HT-29 (cell line): Measurements from ENCODE around the gene PRRG3. TPM values are rescaled to one million over a fixed set of nuclear protein-coding genes. Genes with fewer than 3 reads are reported as not detected.

Source experiments
- DNase-seq: peaks from one replicate; pipeline ENCODE4 v3.0.0-alpha.2; 2015; ENCODE audit warnings: low spot score
- total RNA-seq: library from RNA; depleted of rRNA; stranded (reverse); fragments of >200 nt; shearing (Covaris generic); gene quantifications from 2 replicates; pipeline ENCODE4 v1.2.3, GENCODE V29; 2014; rRNA removed

The PRRG3 gene
- total RNA-seq, 1 experiment from 2014 or later = not detected

- no peak for DNase-seq
Measured at GRCh38 chrX:151742311-151742710, 47.1 kb downstream of the PRRG3 start.

- DNase-seq = no peak
Measured at GRCh38 chrX:151743651-151744470, 48.6 kb downstream of the PRRG3 start.

DNA sequence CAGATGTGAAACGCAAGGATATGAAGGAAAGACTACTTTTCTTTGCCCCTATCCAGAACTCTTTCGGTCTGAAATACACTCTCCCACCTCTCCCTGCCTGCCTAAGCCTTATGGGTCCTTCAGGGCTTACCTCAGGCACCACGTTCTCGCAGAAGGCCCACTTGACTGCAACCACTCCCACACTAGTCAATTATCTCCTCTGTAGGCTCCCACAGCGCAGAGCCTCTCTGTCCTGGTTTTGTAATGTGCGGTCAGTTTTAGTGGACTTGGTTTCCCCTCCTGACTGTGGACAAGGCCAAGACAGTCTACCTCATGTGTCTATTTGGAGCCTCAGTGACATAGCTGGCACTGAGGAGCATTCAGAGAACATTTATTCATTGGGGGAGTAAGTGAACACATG is 50.4 kb downstream of the PRRG3 start:
- DNase-seq = no peak

- DNase-seq = no peak
Measured at GRCh38 chrX:151746502-151746901, 51.2 kb downstream of the PRRG3 start.

- DNase-seq = no peak
Measured at GRCh38 chrX:151750511-151750910, 55.3 kb downstream of the PRRG3 start.

DNA sequence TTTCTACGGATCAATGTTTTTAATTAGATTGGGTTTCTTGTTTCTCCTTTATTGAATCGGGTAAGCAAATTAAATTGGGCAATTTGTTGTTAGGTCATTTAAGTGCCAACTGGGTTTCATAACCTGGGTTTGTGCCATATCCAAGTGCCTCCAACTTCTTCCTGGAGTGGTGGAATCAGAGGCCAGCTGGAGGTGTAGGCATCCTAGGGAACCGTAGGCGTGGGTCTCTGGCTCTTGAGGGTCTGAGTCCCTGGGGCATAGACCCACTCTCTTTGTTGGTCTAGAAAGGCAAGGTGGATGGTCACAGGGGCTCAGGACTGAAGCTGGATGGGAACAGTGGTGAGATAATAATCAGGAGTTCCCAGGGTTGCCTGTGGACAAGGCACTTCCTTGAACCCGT is 57.6 kb downstream of the PRRG3 start:
- DNase-seq = no peak

- peak; percentile 83 for DNase-seq
Measured at GRCh38 chrX:151753313-151754046, 58.2 kb downstream of the PRRG3 start.

DNA sequence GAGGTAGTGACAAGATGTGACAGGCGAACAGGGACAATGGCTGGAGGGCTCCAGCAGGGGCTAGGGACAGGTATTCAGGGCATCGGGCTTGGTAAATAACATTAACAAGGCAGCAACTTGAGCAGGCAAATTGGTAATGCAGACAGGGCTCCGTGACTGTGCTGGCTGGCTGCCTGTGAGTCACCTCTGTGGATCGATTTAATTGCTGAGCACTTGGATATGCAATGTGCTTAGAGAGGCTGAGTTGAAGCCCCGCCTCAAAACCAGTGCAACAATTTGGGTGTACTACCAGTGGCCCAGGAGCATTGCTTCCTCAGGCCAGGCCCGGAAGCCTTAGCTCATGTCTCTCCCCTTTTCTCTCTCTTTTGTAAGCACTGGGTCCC is 58.8 kb downstream of the PRRG3 start:
- DNase-seq = peak; percentile 58

- DNase-seq = no peak
Measured at GRCh38 chrX:151754641-151755215, 59.5 kb downstream of the PRRG3 start.

Other genes starting within 250 kb of the PRRG3 start
- not detected in 2 replicates for gene PASD1, start 131.8 kb upstream of the PRRG3 start, total RNA-seq
- gene FATE1, start 20.6 kb downstream of the PRRG3 start, total RNA-seq = not detected in 2 replicates
- gene CNGA2, start 39.3 kb downstream of the PRRG3 start, total RNA-seq = not detected in 2 replicates
- gene MAGEA4, start 217.4 kb downstream of the PRRG3 start, total RNA-seq = not detected in 2 replicates